Nephron progenitor cell (in vitro differentiated cells): ENCODE measurements around the gene TAC4.

Source experiments
- DNase-seq: peaks from one replicate; pipeline ENCODE4 v3.0.0; 2021
- H3K27ac Mint-ChIP-seq: 2 replicates; pipeline ENCODE4 v1.8.0; 2021; ENCODE audit warnings: mild to moderate bottlenecking, moderate library complexity, mixed read lengths
- H3K27me3 Mint-ChIP-seq: 2 replicates; pipeline ENCODE4 v1.8.0; 2021; ENCODE audit warnings: mild to moderate bottlenecking, low read depth, mixed read lengths; ENCODE audit not compliant: poor library complexity
- H3K36me3 Mint-ChIP-seq: 2 replicates; pipeline ENCODE4 v1.8.0; 2021; ENCODE audit warnings: low read depth, mixed read lengths
- H3K4me1 Mint-ChIP-seq: 2 replicates; pipeline ENCODE4 v1.8.0; 2021; ENCODE audit warnings: mixed read lengths
- H3K4me3 Mint-ChIP-seq: 2 replicates; pipeline ENCODE4 v1.8.0; 2021; ENCODE audit warnings: mild to moderate bottlenecking, moderate library complexity, mixed read lengths
- H3K9me3 Mint-ChIP-seq: 2 replicates; pipeline ENCODE4 v1.8.0; 2021; ENCODE audit warnings: mild to moderate bottlenecking, moderate library complexity, mixed read lengths
- TF ChIP-seq, protein P1 (sequence below): fragments of 200-600 bp; sonication (generic); IDR thresholded peaks from 2 replicates; pipeline ENCODE4 v1.5.0; 2021; ENCODE audit warnings: antibody characterized with exemption

Gene TAC4

DNA sequence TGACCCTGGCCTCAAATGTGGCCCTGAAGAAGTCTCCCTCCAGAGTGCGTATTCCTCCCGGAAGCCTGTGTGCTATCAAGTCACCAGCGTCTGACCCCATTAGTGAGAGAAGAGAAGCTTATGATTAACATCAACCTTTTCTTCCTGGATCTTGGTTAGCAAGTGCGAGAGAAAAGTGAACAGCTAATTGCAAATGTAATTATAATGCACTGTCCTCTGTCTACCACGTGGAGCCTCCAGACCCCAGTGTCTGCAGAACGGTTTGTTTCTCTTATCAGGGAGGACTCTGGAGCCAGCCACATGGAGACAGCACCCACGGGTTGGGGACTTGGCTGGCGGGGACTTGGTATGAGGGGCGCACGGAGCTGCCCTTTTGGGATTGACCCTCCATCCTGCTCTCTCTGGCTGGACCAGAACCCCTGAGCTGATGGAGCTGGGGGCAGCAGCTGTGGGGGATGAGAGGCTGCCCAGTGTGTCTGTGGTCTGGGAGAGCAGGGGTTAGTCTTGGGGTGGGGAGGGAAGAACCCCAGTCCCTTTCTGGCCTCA lies 5.7 kb upstream of the TAC4 start:
- TF ChIP-seq, protein P1, sequence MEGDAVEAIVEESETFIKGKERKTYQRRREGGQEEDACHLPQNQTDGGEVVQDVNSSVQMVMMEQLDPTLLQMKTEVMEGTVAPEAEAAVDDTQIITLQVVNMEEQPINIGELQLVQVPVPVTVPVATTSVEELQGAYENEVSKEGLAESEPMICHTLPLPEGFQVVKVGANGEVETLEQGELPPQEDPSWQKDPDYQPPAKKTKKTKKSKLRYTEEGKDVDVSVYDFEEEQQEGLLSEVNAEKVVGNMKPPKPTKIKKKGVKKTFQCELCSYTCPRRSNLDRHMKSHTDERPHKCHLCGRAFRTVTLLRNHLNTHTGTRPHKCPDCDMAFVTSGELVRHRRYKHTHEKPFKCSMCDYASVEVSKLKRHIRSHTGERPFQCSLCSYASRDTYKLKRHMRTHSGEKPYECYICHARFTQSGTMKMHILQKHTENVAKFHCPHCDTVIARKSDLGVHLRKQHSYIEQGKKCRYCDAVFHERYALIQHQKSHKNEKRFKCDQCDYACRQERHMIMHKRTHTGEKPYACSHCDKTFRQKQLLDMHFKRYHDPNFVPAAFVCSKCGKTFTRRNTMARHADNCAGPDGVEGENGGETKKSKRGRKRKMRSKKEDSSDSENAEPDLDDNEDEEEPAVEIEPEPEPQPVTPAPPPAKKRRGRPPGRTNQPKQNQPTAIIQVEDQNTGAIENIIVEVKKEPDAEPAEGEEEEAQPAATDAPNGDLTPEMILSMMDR = no peak
- H3K27me3 Mint-ChIP-seq = peaks cover 84% of the 10 kb centered on the region
- H3K4me3 Mint-ChIP-seq = no peak overlapping the region
- no peak for DNase-seq
- H3K4me1 Mint-ChIP-seq = peaks cover 5% of the 10 kb centered on the region
- no peaks in the 10 kb centered on the region for H3K9me3 Mint-ChIP-seq
- H3K36me3 Mint-ChIP-seq = no peaks in the 10 kb centered on the region
- no peak overlapping the region for H3K27ac Mint-ChIP-seq

DNA sequence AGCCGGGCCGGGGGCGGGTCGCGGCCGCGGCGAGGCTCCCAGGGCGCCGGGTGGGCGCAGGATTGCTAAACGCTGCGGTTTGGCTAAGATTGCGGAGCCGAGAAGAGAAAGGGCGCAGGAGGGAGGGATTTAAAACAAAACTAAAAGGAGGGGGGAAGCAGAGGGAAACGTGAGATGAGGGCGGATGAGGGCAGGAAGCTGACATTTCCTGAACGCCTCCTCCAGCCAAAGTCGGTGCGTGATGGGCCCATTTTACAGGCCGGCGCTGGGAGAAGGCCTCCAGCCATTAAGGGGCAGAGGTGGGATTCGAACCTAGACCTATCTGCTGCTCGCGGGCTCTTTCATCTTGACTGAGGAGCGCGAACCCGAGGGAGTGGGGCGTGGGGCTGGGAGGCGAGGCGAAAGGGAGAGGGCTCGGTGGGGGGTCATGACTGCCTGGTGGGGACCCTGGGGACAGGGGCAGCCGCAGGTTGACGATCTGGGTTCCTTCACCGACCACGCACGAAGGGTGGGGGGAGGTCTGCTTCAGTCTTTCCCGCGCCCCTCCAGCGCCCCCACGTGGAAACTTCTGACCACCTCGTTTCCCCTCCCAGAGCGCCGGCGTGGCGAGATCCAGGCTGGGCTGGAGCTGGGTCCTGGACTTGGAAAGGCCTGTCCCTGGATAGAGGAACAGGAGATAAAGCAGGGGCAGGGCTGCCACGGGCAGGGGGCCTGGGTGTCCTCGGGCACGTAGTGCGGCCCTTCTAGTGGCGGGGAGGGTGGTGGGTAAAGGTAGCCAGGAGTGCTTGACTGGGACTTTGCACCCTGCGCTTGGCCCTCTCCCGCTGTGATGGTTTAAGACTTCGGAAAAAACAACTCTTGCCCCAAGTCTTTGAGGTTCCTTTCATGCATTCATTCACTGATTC lies 3.8 kb upstream of the TAC4 start:
- H3K4me1 Mint-ChIP-seq = peaks cover 5% of the 10 kb centered on the region
- peaks cover 86% of the 10 kb centered on the region for H3K27me3 Mint-ChIP-seq
- peaks cover 5% of the 10 kb centered on the region for H3K36me3 Mint-ChIP-seq
- no peak overlapping the region for H3K27ac Mint-ChIP-seq
- TF ChIP-seq, protein P1 = peak; percentile 57
- H3K4me3 Mint-ChIP-seq = peak overlapping the region; percentile 79
- H3K9me3 Mint-ChIP-seq = no peaks in the 10 kb centered on the region
- DNase-seq = peak; percentile 86

DNA sequence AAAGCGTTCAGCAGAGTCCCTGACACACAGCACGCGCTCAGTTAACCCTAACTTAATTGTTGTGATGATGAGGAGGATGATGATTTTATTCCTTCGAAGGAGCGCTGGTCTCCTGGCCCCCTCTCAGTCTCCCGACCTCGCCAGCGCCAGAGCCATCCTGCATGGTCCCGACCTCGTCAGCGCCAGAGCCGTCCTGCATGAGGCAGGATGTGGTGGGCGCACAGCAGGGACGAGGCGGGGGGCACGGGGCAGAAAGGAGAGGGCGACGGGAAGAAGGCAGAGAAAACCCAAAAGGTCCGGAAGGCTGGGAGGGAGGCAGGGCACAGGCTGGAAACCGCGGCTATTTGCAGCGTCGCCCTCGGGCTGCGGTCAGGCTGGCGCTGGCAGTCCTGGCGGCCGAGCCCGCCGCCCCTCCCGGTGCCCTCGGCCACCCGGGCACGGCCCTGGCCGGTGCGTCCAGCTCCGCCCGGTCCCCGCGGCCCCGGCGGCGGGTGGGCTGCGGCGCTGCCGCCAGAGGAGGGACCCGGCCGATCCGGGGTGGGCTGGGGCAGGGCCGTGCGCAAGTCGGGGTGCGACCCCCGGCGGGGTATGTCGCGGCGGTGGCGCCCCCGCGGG lies 3.0 kb upstream of the TAC4 start:
- Mint-ChIP-seq H3K36me3 (peaks cover 5% of the 10 kb centered on the region), H3K27ac (no peak overlapping the region), H3K27me3 (peaks cover 80% of the 10 kb centered on the region), H3K4me3 (peak overlapping the region; percentile 80), H3K4me1 (peaks cover 5% of the 10 kb centered on the region), H3K9me3 (no peaks in the 10 kb centered on the region)
- TF ChIP-seq, protein P1 = no peak
- peak; percentile 33 for DNase-seq

DNA sequence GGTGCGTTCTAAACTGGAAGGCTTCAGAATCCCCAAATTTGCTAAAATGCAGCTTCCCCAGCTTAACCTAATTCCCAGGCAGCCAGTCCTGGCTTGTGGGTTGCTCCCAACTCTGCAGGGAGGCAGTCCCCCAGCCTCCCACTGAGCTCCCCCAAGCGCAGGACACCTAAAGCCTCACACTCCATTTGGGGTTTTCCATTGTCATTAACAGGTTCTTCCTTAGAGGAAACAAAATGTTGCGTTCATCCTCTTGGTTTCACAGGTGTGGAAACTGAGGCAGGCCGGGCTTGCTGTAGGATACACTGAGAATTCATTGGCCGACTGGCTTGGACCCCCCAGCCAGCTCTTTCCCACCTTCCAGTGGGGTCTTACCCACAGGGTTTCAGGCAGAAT lies 2.3 kb upstream of the TAC4 start:
- H3K4me1 Mint-ChIP-seq = peaks cover 11% of the 10 kb centered on the region
- no peak for DNase-seq
- TF ChIP-seq, protein P1 = no peak
- peaks cover 77% of the 10 kb centered on the region for H3K27me3 Mint-ChIP-seq
- H3K36me3 Mint-ChIP-seq = peaks cover 5% of the 10 kb centered on the region
- peak overlapping the region; percentile 80 for H3K4me3 Mint-ChIP-seq
- no peak overlapping the region for H3K27ac Mint-ChIP-seq
- no peaks in the 10 kb centered on the region for H3K9me3 Mint-ChIP-seq

DNA sequence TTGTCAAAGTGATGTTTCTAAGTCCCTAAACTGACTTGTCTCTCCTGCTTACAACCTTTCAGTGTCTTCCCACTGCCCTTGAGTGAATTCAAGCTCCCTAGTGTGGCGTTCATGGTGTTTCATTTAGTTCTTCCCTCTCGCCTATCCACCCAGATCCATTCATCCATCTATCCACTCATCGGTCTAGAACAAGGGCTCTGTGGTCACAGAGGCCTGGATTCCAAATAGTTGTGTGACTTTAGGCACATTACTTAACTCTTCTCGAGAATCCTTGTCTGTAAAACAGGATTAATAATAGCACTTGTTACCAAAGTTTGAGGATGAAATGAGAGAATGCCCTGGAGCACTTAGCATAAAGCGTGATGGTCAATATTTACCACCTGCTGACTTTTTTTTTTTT lies 870 bp upstream of the TAC4 start:
- H3K4me3 Mint-ChIP-seq = no peak overlapping the region
- TF ChIP-seq, protein P1 = no peak
- DNase-seq = no peak
- H3K27ac Mint-ChIP-seq = no peak overlapping the region
- peaks cover 63% of the 10 kb centered on the region for H3K27me3 Mint-ChIP-seq
- peaks cover 14% of the 10 kb centered on the region for H3K4me1 Mint-ChIP-seq
- H3K9me3 Mint-ChIP-seq = no peaks in the 10 kb centered on the region
- H3K36me3 Mint-ChIP-seq = peaks cover 9% of the 10 kb centered on the region
